ENCODE results near the gene CES3. TPM values are rescaled to one million over a fixed set of nuclear protein-coding genes. Genes with fewer than 3 reads are reported as not detected.

Gene CES3
- total RNA-seq, 6 donors from 2014 or later = 1.4 to 6.2 (median 2.9) TPM

DNA sequence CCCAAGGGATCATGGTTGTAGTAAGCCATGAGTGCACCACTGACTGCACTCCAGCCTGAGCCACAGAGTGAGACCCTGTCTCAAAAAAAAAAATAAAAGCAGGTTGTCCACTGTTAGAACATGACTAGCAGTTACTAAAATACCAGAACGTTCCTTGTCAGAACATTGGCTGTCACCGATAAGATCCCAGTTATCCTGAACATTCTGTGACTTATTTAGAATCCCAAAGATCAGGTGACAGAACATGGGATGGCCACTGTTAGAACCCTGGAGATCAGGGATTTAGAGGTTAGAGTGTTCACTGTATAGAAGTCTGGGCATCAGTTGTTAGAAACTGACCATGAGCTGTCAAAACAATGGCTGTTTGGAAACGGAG, 35.9 kb downstream of the CES3 start:
- H3K9me3 ChIP-seq = no peaks in the 10 kb centered on the region
- no peak overlapping the region for H3K4me3 ChIP-seq
- H3K27me3 ChIP-seq = no peaks in the 10 kb centered on the region
- TF ChIP-seq POLR2AphosphoS5 (IDR thresholded peaks at IDR 0.05) (no peak), EP300 (IDR thresholded peaks at IDR 0.05) (no peak), POLR2A (IDR thresholded peaks at IDR 0.05) (no peak)
- TF ChIP-seq, protein P1, sequence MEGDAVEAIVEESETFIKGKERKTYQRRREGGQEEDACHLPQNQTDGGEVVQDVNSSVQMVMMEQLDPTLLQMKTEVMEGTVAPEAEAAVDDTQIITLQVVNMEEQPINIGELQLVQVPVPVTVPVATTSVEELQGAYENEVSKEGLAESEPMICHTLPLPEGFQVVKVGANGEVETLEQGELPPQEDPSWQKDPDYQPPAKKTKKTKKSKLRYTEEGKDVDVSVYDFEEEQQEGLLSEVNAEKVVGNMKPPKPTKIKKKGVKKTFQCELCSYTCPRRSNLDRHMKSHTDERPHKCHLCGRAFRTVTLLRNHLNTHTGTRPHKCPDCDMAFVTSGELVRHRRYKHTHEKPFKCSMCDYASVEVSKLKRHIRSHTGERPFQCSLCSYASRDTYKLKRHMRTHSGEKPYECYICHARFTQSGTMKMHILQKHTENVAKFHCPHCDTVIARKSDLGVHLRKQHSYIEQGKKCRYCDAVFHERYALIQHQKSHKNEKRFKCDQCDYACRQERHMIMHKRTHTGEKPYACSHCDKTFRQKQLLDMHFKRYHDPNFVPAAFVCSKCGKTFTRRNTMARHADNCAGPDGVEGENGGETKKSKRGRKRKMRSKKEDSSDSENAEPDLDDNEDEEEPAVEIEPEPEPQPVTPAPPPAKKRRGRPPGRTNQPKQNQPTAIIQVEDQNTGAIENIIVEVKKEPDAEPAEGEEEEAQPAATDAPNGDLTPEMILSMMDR (IDR thresholded peaks at IDR 0.05) = no peak
- H3K4me1 ChIP-seq = peaks cover 20 to 30% (median 26%) of the 10 kb centered on the region in 4 donors
- DNase-seq (no peak), ATAC-seq (ENCODE audit: low FRiP score in 2 of 2) (no peak)
- H3K27ac ChIP-seq = peak overlapping the region; percentile 55 to 78 (median 60)
- no peaks in the 10 kb centered on the region for H3K36me3 ChIP-seq
- WGBS, 2 donors = 66 to 71% methylated on average over 3 of the region's 3 CpGs

DNA sequence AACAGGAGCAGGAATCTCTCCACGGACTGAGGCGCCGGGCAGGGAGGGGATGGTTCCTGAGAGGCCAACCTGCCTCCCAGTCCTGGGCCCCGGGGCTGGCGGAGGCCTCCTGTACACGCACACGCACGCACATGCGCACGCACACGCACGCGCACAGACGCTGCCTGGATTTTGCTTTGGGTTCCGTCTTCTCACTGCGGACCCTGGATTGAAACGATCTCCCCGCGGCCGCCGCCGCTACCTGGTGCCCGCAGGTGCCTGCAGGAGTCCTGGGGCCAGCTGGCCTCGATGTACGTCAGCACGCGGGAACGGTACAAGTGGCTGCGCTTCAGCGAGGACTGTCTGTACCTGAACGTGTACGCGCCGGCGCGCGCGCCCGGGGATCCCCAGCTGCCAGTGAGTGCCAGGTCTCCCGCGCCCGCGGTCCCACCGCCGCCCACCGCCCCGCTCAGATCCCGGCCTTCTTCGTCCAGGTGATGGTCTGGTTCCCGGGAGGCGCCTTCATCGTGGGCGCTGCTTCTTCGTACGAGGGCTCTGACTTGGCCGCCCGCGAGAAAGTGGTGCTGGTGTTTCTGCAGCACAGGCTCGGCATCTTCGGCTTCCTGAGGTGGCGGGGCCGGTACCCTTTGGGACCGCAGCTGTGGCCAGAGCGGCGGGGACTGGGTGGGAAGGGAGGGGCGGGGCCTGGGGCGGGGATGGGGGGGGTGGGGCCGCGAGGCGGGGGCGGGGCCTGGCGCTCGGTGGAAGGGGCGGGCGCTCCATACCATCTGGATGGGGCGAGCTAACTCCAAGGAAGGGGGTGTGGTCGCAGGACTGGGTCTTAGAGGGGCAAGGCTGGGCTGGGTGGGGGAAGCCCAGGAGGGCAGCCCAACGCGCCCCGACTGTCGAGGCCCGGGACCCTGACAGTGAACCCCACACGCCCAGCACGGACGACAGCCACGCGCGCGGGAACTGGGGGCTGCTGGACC, 39.6 kb downstream of the CES3 start:
- ATAC-seq (ENCODE audit: low FRiP score in 2 of 2) (peak; percentile 67 to 76), DNase-seq (peak; percentile 89 to 96)
- H3K27me3 ChIP-seq = no peaks in the 10 kb centered on the region
- H3K4me1 ChIP-seq = peaks cover 20 to 30% (median 26%) of the 10 kb centered on the region in 4 donors
- WGBS, 2 donors = 0 to 7% methylated on average over 8 to 30 of the region's 89 CpGs
- peak overlapping the region; percentile 46 to 71 (median 58) for H3K4me3 ChIP-seq
- no peaks in the 10 kb centered on the region for H3K9me3 ChIP-seq
- H3K27ac ChIP-seq = peak overlapping the region; percentile 62 to 77 (median 70)
- no peaks in the 10 kb centered on the region for H3K36me3 ChIP-seq
- TF ChIP-seq POLR2AphosphoS5 (IDR thresholded peaks at IDR 0.05) (peak in 1 of 2 donors; percentile 67), EP300 (IDR thresholded peaks at IDR 0.05) (peak in 2 of 4 donors; percentile 26 to 55), POLR2A (IDR thresholded peaks at IDR 0.05) (peak in 1 of 4 donors; percentile 37)
- TF ChIP-seq, protein P1 (IDR thresholded peaks at IDR 0.05) = no peak

DNA sequence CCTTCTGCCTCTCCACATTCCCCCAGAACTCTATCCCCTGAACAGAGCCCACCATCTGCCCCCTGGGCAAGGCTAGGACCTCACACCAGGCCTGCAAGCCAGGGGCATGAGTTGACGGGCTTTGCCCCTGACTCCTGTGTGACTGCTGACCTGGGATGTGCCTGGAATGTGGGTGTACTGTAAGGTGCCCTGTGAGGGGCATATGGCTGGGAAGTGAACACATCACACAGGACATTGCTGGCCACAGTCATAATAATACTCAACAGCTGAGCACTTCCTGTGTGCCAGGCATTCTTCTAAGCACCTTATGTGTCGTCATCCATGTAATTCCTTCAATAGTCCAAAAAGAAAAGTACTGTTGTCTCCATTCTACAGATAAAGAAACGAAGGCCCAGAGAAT, 40.7 kb downstream of the CES3 start:
- H3K36me3 ChIP-seq = no peaks in the 10 kb centered on the region
- H3K4me1 ChIP-seq = peaks cover 16 to 24% (median 20%) of the 10 kb centered on the region in 4 donors
- no peak overlapping the region for H3K27ac ChIP-seq
- H3K27me3 ChIP-seq = no peaks in the 10 kb centered on the region
- H3K4me3 ChIP-seq = no peak overlapping the region
- WGBS, 2 donors = 79 to 88% methylated on average over 3 of the region's 3 CpGs
- no peak for ATAC-seq (ENCODE audit: low FRiP score in 2 of 2)
- no peaks in the 10 kb centered on the region for H3K9me3 ChIP-seq
- no peak for DNase-seq
- TF ChIP-seq EP300 (IDR thresholded peaks at IDR 0.05) (no peak), POLR2A (IDR thresholded peaks at IDR 0.05) (no peak), POLR2AphosphoS5 (IDR thresholded peaks at IDR 0.05) (no peak)
- TF ChIP-seq, protein P1 (IDR thresholded peaks at IDR 0.05) = no peak

DNA sequence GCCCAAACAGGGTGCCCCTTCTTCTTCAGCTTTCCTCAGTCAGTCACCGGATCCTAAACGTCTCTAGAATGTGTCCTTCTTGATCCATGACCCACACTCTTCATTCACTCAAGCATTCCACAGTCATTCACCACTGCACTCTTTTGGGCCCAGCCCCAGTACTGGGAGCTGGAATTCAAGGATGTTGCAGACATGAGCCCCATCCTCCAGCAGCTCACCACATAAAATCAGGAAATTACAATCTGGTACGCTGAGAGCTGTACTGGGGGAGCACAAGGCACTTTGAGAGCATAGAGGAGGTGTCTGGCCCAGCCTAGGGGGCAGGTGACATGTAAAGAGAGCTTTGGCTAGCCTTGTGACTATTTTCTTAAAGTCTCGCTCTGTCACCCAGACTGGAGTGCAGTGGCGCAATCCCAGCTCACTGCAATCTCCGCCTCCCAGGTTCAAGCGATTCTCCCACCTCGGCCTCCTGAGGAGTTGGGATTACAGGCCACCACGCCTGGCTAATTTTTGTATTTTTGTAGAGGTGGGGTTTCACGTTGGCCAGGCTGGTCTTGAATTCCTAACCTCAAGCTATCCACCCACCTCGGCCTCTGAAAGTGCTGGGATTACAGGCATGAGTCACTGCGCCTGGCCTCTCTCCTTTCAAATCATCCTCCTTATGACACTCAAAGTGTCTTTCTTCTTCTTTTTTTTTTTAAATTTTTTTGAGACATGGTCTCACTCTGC, 46.0 kb downstream of the CES3 start:
- ATAC-seq (ENCODE audit: low FRiP score in 2 of 2) (no peak), DNase-seq (no peak)
- H3K36me3 ChIP-seq = no peaks in the 10 kb centered on the region
- H3K4me3 ChIP-seq = no peak overlapping the region
- no peaks in the 10 kb centered on the region for H3K9me3 ChIP-seq
- WGBS, 2 donors = 69 to 84% methylated on average over 11 to 12 of the region's 12 CpGs
- H3K27ac ChIP-seq = no peak overlapping the region
- no peaks in the 10 kb centered on the region for H3K4me1 ChIP-seq
- TF ChIP-seq, protein P1 (IDR thresholded peaks at IDR 0.05) = no peak
- TF ChIP-seq POLR2A (IDR thresholded peaks at IDR 0.05) (no peak), EP300 (IDR thresholded peaks at IDR 0.05) (no peak), POLR2AphosphoS5 (IDR thresholded peaks at IDR 0.05) (no peak)
- H3K27me3 ChIP-seq = no peaks in the 10 kb centered on the region

Measured in upper lobe of left lung (tissue), 6 donors.